ENCODE measurements around the gene YDJC. TPM values are rescaled to one million over a fixed set of nuclear protein-coding genes. Genes with fewer than 3 reads are reported as not detected.

The YDJC gene
- total and polyA plus RNA-seq, 2 experiments from 2014 or later: 53.3 to 83.7 TPM

GRCh38 chr22:21621025-21621424 is 8.8 kb downstream of the YDJC start:
- peaks cover 77% of the 10 kb centered on the region for H4K20me1 ChIP-seq (replicated peaks; ENCODE audit: insufficient read depth)
- H3K27ac Mint-ChIP-seq: no peak overlapping the region

More at GRCh38 chr22:21621025-21621424, 8.8 kb downstream of the YDJC start:
- Histone ChIP-seq H2AFZ (no peak overlapping the region), H3K9me2 (ENCODE audit: insufficient read depth) (no peaks in the 10 kb centered on the region), H3K36me3 (ENCODE audit: insufficient read depth) (no peaks in the 10 kb centered on the region), H3F3A (replicated peaks; ENCODE audit: low read depth) (peaks cover 27% of the 10 kb centered on the region; the same call in 1 of the 2 replicates), H3K4me3 (no peak overlapping the region), H3K4me2 (no peak overlapping the region), H3K27ac (ENCODE audit: low read depth) (peak overlapping the region; percentile 59; the same call in 1 of the 2 replicates), H3K4me1 (ENCODE audit: insufficient read depth) (peaks cover 5% of the 10 kb centered on the region; the same call in 1 of the 2 replicates), H3K79me2 (replicated peaks; ENCODE audit: insufficient read depth) (peaks cover 46% of the 10 kb centered on the region), H3K27me3 (ENCODE audit: insufficient read depth) (no peaks in the 10 kb centered on the region)
- DNase-seq (ENCODE audit: low spot score) (no peak), ATAC-seq (no peak)
- peaks cover 20% of the 10 kb centered on the region for H3K4me1 Mint-ChIP-seq
- TF ChIP-seq POLR2AphosphoS5 (IDR thresholded peaks at IDR 0.05; ENCODE audit: low read depth) (no peak), ZNF462 (CRISPR knock-in tag; IDR thresholded peaks at IDR 0.05) (no peak), EZH2phosphoT487 (IDR thresholded peaks at IDR 0.05; ENCODE audit: unreplicated experiment) (no peak), EZH2 (IDR thresholded peaks at IDR 0.05; ENCODE audit: low read depth, unreplicated experiment) (no peak), REST (IDR thresholded peaks at IDR 0.05; ENCODE audit: unreplicated experiment) (no peak), CTCF (conservative IDR thresholded peaks at IDR 0.05; ENCODE audit: low read depth in 2 of 2) (no peak), NANOG (IDR thresholded peaks at IDR 0.05; ENCODE audit: borderline replicate concordance) (no peak), STAT1 (IDR thresholded peaks at IDR 0.05; ENCODE audit: unreplicated experiment) (no peak), CREB1 (CRISPR knock-in tag; IDR thresholded peaks at IDR 0.05; ENCODE audit: low read depth) (no peak), JUNB (IDR thresholded peaks at IDR 0.05; ENCODE audit: unreplicated experiment) (no peak), ETS1 (IDR thresholded peaks at IDR 0.05) (no peak), ZNF331 (CRISPR knock-in tag; IDR thresholded peaks at IDR 0.05; ENCODE audit: low read depth) (no peak), ZNF114 (CRISPR knock-in tag; IDR thresholded peaks at IDR 0.05) (no peak)
- H3K27me3 Mint-ChIP-seq (ENCODE audit: insufficient read depth, low read depth, poor library complexity): peaks cover 23% of the 10 kb centered on the region
- peaks cover 22% of the 10 kb centered on the region for H3K36me3 Mint-ChIP-seq (ENCODE audit: low read depth)
- no peak overlapping the region for H3K4me3 Mint-ChIP-seq
- H3K9me3 Mint-ChIP-seq: no peaks in the 10 kb centered on the region
